Kasumi-1 (cell line): ENCODE results near the gene CORO6.
A peak's percentile ranks its signal among the peaks of the same experiment; 100 is the strongest.

Experiments
- DNase-seq, 2 experiments: peaks; one replicate each; lab custom pipeline; 2025; lab: John Stamatoyannopoulos, UW

The CORO6 gene

GRCh38 chr17:29590411-29591145 is 32.1 kb downstream of the CORO6 start:
- peak; percentile 32 to 43 for DNase-seq

- DNase-seq: peak; percentile 58 to 71
Measured at GRCh38 chr17:29589524-29590410, 32.9 kb downstream of the CORO6 start, which contains the start of gene GIT1. Gene GIT1 (minus strand): TSS chr17:29589648. CDS start chr17:29589378, 270 bp downstream.

GRCh38 chr17:29588562-29589411 is 33.9 kb downstream of the CORO6 start:
- DNase-seq: peak; percentile 10 to 22

GRCh38 chr17:29588017-29588561 is 34.6 kb downstream of the CORO6 start:
- peak; percentile 19 to 28 for DNase-seq

GRCh38 chr17:29587591-29587990 is 35.1 kb downstream of the CORO6 start:
- DNase-seq: no peak

- DNase-seq: peak in 1 of 2 experiments; percentile 3
Measured at GRCh38 chr17:29586676-29587469, 35.8 kb downstream of the CORO6 start.

- DNase-seq: peak; percentile 9 to 12
Measured at GRCh38 chr17:29585080-29585751, 37.5 kb downstream of the CORO6 start.

- DNase-seq: no peak
Measured at GRCh38 chr17:29584452-29585079, 38.1 kb downstream of the CORO6 start.

GRCh38 chr17:29583324-29584248 is 39.1 kb downstream of the CORO6 start:
- no peak for DNase-seq

GRCh38 chr17:29582772-29583171 is 39.9 kb downstream of the CORO6 start:
- no peak for DNase-seq

GRCh38 chr17:29582254-29582765 is 40.4 kb downstream of the CORO6 start:
- no peak for DNase-seq

GRCh38 chr17:29581583-29582253 is 41.0 kb downstream of the CORO6 start:
- DNase-seq: no peak

GRCh38 chr17:29579866-29580771 is 42.6 kb downstream of the CORO6 start:
- peak; percentile 74 to 77 for DNase-seq

- no peak for DNase-seq
Measured at GRCh38 chr17:29578626-29579485, 43.9 kb downstream of the CORO6 start.

GRCh38 chr17:29577385-29578211 is 45.1 kb downstream of the CORO6 start:
- no peak for DNase-seq
